Smooth muscle cell of the coronary artery (primary cell): ENCODE results near the gene BAZ2B. TPM values are rescaled to one million over a fixed set of nuclear protein-coding genes. Genes with fewer than 3 reads are reported as not detected.

ENCODE experiments used
- total RNA-seq: library from RNA; depleted of rRNA; stranded (reverse); fragments of >200 nt; gene quantifications from 2 replicates; pipeline ENCODE4 v1.2.3, GENCODE V29; 2014; ENCODE audit warnings: low replicate concordance

BAZ2B gene, protein sequence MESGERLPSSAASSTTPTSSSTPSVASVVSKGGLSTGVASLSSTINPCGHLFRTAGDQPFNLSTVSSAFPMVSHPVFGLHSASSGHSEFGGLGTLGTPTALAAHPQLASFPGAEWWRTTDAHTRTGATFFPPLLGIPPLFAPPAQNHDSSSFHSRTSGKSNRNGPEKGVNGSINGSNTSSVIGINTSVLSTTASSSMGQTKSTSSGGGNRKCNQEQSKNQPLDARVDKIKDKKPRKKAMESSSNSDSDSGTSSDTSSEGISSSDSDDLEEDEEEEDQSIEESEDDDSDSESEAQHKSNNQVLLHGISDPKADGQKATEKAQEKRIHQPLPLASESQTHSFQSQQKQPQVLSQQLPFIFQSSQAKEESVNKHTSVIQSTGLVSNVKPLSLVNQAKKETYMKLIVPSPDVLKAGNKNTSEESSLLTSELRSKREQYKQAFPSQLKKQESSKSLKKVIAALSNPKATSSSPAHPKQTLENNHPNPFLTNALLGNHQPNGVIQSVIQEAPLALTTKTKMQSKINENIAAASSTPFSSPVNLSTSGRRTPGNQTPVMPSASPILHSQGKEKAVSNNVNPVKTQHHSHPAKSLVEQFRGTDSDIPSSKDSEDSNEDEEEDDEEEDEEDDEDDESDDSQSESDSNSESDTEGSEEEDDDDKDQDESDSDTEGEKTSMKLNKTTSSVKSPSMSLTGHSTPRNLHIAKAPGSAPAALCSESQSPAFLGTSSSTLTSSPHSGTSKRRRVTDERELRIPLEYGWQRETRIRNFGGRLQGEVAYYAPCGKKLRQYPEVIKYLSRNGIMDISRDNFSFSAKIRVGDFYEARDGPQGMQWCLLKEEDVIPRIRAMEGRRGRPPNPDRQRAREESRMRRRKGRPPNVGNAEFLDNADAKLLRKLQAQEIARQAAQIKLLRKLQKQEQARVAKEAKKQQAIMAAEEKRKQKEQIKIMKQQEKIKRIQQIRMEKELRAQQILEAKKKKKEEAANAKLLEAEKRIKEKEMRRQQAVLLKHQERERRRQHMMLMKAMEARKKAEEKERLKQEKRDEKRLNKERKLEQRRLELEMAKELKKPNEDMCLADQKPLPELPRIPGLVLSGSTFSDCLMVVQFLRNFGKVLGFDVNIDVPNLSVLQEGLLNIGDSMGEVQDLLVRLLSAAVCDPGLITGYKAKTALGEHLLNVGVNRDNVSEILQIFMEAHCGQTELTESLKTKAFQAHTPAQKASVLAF (N-terminal part only)
- 34.3 and 44.1 TPM in 2 replicates for total RNA-seq

DNA sequence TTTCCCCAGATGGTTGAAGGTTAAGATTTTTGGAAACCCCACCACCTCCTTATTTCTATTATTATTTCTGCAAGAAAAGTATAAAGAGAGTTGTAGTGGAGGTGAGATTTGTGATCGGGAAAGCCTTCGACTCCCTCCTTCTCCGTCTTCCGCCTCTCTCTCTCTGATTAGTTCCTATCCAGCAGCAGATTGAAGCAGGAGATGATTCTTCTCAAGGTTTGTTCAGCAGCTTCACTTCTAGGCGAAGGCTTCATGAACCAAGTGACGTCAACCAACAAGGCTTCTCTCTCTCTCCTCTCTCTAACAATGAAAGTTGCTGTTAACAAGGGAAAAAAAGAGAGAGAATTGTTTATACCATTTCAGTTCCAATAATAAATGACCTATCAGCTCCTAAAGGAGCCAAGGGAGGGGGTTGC lies at the start of gene BAZ2B:
BAZ2B (minus strand) TSS at position 263 of the 416 bp plus-strand sequence. CDS start 137,829 bp downstream, outside the sequence.

DNA sequence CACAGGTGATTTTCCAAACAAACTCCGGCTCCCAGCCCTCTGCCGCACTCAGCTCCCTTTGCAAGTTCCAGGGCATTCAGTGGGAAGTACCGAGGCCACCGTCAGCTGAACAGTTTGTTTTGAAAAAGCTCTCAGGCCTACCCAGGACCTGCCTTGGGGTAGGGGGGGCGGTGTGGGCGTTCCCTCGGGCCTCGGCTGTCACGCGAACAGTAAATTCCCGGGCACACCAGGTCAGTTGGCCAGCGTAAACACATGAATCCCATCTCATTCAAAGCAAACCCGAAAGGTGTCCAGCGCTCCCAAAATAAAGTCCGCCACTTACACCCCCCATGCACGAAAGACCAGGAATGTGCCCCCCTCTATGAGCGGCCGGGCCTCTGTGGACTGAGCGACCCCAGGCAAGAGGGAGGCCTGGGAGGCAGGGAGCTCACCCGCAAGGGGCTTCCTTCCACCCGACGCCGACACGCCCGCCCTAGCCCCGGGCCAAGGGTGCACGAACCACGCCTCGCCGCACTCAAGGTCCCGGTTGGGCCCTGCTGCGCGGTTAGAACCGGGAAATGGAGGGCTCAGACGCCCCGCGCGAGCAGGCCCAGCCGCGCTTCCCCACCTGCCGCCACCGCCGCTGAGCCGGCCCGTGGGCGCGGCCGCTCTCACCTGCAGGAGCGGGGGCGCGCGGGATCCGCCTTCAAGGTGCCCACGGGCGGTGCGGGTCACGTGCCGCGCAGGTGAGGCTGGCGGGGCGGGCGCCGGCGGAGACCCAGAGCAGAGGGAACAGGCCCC lies 330.2 kb downstream of the BAZ2B start, which contains the start of gene WDSUB1:
WDSUB1 (minus strand) TSS at position 775 of the 780 bp plus-strand sequence. CDS start 3,634 bp downstream, outside the sequence.

Other genes with a start within 250 kb of the BAZ2B start
- gene MARCHF7, start 96.0 kb upstream of the BAZ2B start, total RNA-seq = 33.9 and 66.4 TPM in 2 replicates
- gene CD302, start 181.7 kb upstream of the BAZ2B start, total RNA-seq = 2.5 and 7.7 TPM in 2 replicates